SK-N-SH (cell line): ENCODE data around the gene URM1.

ENCODE experiments used
- CTCF ChIP-seq: fragments of 200-600 bp; sonication (generic); IDR thresholded peaks from 2 replicates; pipeline ENCODE4 v1.6.1; 2017; ENCODE audit warnings: antibody characterized with exemption, mild to moderate bottlenecking, moderate library complexity
- EZH2phosphoT487 ChIP-seq: fragments of 200-600 bp; sonication (generic); IDR thresholded peaks from 2 replicates; pipeline ENCODE4 v1.6.1; 2017; ENCODE audit warnings: low read depth, mixed run types, mild to moderate bottlenecking, antibody characterized with exemption, moderate library complexity, borderline replicate concordance
- FOSL2 ChIP-seq: IDR thresholded peaks from 2 replicates; pipeline ENCODE4 v1.4.0; 2012; ENCODE audit warnings: low read depth, mild to moderate bottlenecking, moderate library complexity, borderline replicate concordance
- RCOR1 ChIP-seq: fragments of 150-350 bp; IDR thresholded peaks from 2 replicates; pipeline ENCODE4 v1.6.1; 2017; ENCODE audit warnings: antibody characterized with exemption, low read length
- RXRA ChIP-seq: IDR thresholded peaks from 2 replicates; pipeline ENCODE4 v1.4.0; 2012; ENCODE audit warnings: low read depth, mild to moderate bottlenecking, borderline replicate concordance
- TEAD4 ChIP-seq: IDR thresholded peaks from 2 replicates; pipeline ENCODE4 v1.4.0; 2012; ENCODE audit warnings: mild to moderate bottlenecking, borderline replicate concordance; ENCODE audit not compliant: insufficient read depth
- TF ChIP-seq, protein P1 (sequence below): IDR thresholded peaks from 2 replicates; pipeline ENCODE4 v1.4.0; 2012; ENCODE audit warnings: low read depth, borderline replicate concordance

GRCh38 chr9:128404560-128404959 lies 33.4 kb downstream of the URM1 start:
- TF ChIP-seq FOSL2 (no peak), CTCF (no peak), EZH2phosphoT487 (no peak), TEAD4 (no peak), RXRA (no peak), RCOR1 (no peak)
- TF ChIP-seq, protein P1, sequence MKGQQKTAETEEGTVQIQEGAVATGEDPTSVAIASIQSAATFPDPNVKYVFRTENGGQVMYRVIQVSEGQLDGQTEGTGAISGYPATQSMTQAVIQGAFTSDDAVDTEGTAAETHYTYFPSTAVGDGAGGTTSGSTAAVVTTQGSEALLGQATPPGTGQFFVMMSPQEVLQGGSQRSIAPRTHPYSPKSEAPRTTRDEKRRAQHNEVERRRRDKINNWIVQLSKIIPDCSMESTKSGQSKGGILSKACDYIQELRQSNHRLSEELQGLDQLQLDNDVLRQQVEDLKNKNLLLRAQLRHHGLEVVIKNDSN: no peak
